Measurements from ENCODE around the gene SIRPB1.
"Not testable (repeated sequence)": the region's sequence is repeated elsewhere in the genome, so short reads cannot be mapped to it uniquely, and the experiment has no call there.

- not testable (repeated sequence) for TF ChIP-seq EP300 (IDR thresholded peaks at IDR 0.05); POLR2A (IDR thresholded peaks at IDR 0.05; ENCODE audit: low read depth)
These were observed 42.5 kb downstream of the SIRPB1 start for GRCh38 chr20:1577313-1577712.

Measured in esophagus muscularis mucosa (tissue), 2 donors.